DOHH2 (cell line): ENCODE results near the gene MYO1D.

Experiments
- EZH2phosphoT487 ChIP-seq: fragments of 200-600 bp; sonication (generic); IDR thresholded peaks from 2 replicates; pipeline ENCODE4 v1.6.1; 2017; ENCODE audit warnings: borderline replicate concordance, mild to moderate bottlenecking, antibody characterized with exemption, low read length, moderate library complexity, mixed read lengths
- TF ChIP-seq, protein P1 (sequence below): fragments of 200-600 bp; sonication (generic); IDR thresholded peaks from one replicate; pipeline ENCODE4 v1.5.1; 2014; ENCODE audit warnings: antibody characterized with exemption, mild to moderate bottlenecking, low read depth, low read length; ENCODE audit not compliant: poor library complexity, severe bottlenecking

DNA sequence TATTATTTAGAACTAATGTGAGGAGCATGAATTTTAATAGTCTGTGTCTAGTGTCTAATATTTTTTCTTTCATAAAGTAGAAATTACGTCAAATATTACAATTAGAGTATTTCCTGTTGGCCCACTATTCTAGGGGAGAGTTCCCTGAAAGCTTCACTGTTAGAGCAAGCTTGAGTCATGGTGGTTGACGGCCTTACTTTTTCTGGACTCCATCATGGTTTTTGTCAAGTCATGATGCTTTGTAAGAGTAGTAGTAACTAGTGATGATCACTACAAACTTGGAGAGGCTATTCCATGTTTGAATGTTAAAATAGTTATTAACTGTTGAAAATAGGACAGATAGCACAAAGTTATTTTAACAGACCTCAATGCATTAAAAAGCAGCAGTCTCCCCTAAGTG is 431.0 kb downstream of the MYO1D start:
- TF ChIP-seq, protein P1, sequence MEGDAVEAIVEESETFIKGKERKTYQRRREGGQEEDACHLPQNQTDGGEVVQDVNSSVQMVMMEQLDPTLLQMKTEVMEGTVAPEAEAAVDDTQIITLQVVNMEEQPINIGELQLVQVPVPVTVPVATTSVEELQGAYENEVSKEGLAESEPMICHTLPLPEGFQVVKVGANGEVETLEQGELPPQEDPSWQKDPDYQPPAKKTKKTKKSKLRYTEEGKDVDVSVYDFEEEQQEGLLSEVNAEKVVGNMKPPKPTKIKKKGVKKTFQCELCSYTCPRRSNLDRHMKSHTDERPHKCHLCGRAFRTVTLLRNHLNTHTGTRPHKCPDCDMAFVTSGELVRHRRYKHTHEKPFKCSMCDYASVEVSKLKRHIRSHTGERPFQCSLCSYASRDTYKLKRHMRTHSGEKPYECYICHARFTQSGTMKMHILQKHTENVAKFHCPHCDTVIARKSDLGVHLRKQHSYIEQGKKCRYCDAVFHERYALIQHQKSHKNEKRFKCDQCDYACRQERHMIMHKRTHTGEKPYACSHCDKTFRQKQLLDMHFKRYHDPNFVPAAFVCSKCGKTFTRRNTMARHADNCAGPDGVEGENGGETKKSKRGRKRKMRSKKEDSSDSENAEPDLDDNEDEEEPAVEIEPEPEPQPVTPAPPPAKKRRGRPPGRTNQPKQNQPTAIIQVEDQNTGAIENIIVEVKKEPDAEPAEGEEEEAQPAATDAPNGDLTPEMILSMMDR: no peak
- no peak for TF ChIP-seq EZH2phosphoT487
